Endodermal cell (in vitro differentiated cells): ENCODE measurements around the gene KCNG2. TPM values are rescaled to one million over a fixed set of nuclear protein-coding genes. Genes with fewer than 3 reads are reported as not detected.
A peak's percentile ranks its signal among the peaks of the same experiment; 100 is the strongest.

Source experiments
- DNase-seq: peaks from one replicate; pipeline ENCODE4 v3.0.0-alpha.2; 2017
- H3K27ac ChIP-seq: 2 replicates; pipeline ENCODE4 v1.5.1; 2013; ENCODE audit warnings: mild to moderate bottlenecking, low read depth, low read length, moderate library complexity
- H3K27me3 ChIP-seq: 2 replicates; pipeline ENCODE4 v1.6.1; 2013; ENCODE audit warnings: mild to moderate bottlenecking, low read length, moderate library complexity; ENCODE audit not compliant: insufficient read depth, control insufficient read depth, poor library complexity, severe bottlenecking
- H3K36me3 ChIP-seq: 2 replicates; pipeline ENCODE4 v1.7.0; 2013; ENCODE audit warnings: mild to moderate bottlenecking, low read length, moderate library complexity; ENCODE audit not compliant: control insufficient read depth, insufficient read depth
- H3K4me1 ChIP-seq: one replicate; pipeline ENCODE4 v1.7.0; 2013; ENCODE audit warnings: low read length; ENCODE audit not compliant: control insufficient read depth, insufficient read depth
- H3K4me3 ChIP-seq: 2 replicates; pipeline ENCODE4 v1.5.1; 2013; ENCODE audit warnings: mild to moderate bottlenecking, low read length, moderate library complexity
- H3K9ac ChIP-seq: 2 replicates; pipeline ENCODE4 v1.6.1; 2013; ENCODE audit warnings: mild to moderate bottlenecking, low read length, moderate library complexity; ENCODE audit not compliant: poor library complexity, severe bottlenecking; ENCODE audit errors: extremely low read depth
- H3K9me3 ChIP-seq: 2 replicates; pipeline ENCODE4 v1.6.1; 2013; ENCODE audit warnings: mild to moderate bottlenecking, low read length, moderate library complexity; ENCODE audit not compliant: control insufficient read depth
- H3K27ac Mint-ChIP-seq: 2 replicates; pipeline ENCODE4 v1.8.0; 2020; ENCODE audit warnings: mixed read lengths
- H3K27me3 Mint-ChIP-seq: 2 replicates; pipeline ENCODE4 v1.8.0; 2021; ENCODE audit warnings: mild to moderate bottlenecking, mixed read lengths; ENCODE audit not compliant: insufficient read depth
- H3K36me3 Mint-ChIP-seq: 2 replicates; pipeline ENCODE4 v1.8.0; 2020; ENCODE audit warnings: low read depth, mixed read lengths
- H3K4me1 Mint-ChIP-seq: 2 replicates; pipeline ENCODE4 v1.8.0; 2020; ENCODE audit warnings: mixed read lengths
- H3K4me3 Mint-ChIP-seq: 2 replicates; pipeline ENCODE4 v1.8.0; 2020; ENCODE audit warnings: mild to moderate bottlenecking, moderate library complexity, mixed read lengths
- H3K9me3 Mint-ChIP-seq: 2 replicates; pipeline ENCODE4 v1.8.0; 2020; ENCODE audit warnings: mild to moderate bottlenecking, mixed read lengths
- WGBS, 2 experiments: methylation state at CpG; one replicate each; pipeline versions ENCODE4 v1.1.5 to v1.1.7; 2013; ENCODE audit warnings: missing lambda C conversion rate in 2 of 2, mixed read lengths in 1 of 2; ENCODE audit not compliant: insufficient coverage in 1 of 2, insufficient read length in 1 of 2; 5-methylcytosine and 5-hydroxymethylcytosine counted together
- total RNA-seq, 2 donors: library from RNA; stranded (reverse); fragmentation: NEBNext Ultra II Directional in 1 of 2; extraction: Animal tissue kit (Norgen Biotek cat#: 25700) in 1 of 2; gene quantifications; 2 replicates in 1 of 2; 3 replicates in 1 of 2; pipeline ENCODE4 v1.2.1, GENCODE V29; 2021
- TF ChIP-seq, protein P1 (sequence below): fragments of 200-600 bp; sonication (generic); conservative IDR thresholded peaks from 2 replicates; pipeline ENCODE4 v1.5.0; 2021; ENCODE audit warnings: antibody characterized with exemption, mild to moderate bottlenecking

KCNG2 gene
- total RNA-seq, 2 donors from 2014 or later, result not detected

DNA sequence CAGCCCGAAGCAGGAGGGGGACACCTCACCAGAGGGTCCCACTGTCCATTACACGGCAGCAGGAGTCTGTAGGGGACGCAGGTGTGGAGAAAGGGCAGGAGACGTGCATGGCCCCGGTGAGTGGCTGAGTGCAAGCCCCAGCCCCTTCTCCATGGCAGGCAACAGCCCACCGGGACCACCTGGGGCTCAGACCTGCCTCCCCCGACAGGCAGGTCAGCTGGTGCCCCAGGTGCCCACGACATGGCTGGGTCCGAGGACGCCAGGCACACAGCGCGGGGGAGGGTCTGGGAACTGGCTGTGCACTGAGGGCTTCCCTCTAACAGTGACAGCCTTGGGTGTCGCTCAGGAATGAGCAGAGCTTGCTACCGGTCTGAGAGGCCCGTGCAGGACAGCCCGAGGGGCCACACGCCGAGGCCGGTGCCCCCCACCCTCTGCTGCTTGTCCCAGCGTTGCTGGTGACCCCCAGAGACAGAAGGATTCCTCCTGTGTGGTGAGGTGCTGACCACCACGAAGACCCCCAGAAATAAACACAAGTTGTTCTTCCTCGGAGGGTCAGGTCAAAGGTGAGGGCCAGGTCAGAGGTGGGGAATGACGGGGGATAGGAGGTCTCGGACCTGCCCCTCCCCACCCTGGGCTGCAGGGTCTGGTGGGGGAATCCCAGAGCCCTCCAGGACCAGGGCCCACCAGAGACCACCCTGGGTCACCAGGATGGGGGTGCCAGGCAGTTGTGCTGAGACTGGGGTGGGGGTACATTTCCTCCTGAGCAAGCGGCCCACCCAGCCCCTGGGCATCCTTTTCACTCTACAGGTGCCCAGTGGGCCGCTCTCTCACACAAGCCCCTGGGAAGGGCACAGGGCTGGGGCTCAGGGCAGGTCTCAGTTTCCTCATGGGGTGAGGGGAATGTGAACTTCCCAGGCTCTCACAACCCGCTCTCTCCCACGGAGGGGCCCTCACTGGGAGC is 103.2 kb downstream of the KCNG2 start:
- Mint-ChIP-seq H3K4me3 (no peak overlapping the region), H3K9me3 (peaks cover 35% of the 10 kb centered on the region), H3K27ac (no peak overlapping the region), H3K36me3 (peaks cover 22% of the 10 kb centered on the region), H3K4me1 (no peaks in the 10 kb centered on the region), H3K27me3 (peaks cover 7% of the 10 kb centered on the region)
- Histone ChIP-seq H3K36me3 (peaks cover 9% of the 10 kb centered on the region), H3K27me3 (no peaks in the 10 kb centered on the region), H3K9me3 (peaks cover 28% of the 10 kb centered on the region), H3K27ac (no peak overlapping the region), H3K4me3 (no peak overlapping the region), H3K4me1 (no peaks in the 10 kb centered on the region), H3K9ac (no peak overlapping the region)
- WGBS, 2 experiments, result 93 to 97% methylated on average over 18 to 28 of the region's 28 CpGs
- peak; percentile 31 for DNase-seq
- TF ChIP-seq, protein P1, sequence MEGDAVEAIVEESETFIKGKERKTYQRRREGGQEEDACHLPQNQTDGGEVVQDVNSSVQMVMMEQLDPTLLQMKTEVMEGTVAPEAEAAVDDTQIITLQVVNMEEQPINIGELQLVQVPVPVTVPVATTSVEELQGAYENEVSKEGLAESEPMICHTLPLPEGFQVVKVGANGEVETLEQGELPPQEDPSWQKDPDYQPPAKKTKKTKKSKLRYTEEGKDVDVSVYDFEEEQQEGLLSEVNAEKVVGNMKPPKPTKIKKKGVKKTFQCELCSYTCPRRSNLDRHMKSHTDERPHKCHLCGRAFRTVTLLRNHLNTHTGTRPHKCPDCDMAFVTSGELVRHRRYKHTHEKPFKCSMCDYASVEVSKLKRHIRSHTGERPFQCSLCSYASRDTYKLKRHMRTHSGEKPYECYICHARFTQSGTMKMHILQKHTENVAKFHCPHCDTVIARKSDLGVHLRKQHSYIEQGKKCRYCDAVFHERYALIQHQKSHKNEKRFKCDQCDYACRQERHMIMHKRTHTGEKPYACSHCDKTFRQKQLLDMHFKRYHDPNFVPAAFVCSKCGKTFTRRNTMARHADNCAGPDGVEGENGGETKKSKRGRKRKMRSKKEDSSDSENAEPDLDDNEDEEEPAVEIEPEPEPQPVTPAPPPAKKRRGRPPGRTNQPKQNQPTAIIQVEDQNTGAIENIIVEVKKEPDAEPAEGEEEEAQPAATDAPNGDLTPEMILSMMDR, result no peak

DNA sequence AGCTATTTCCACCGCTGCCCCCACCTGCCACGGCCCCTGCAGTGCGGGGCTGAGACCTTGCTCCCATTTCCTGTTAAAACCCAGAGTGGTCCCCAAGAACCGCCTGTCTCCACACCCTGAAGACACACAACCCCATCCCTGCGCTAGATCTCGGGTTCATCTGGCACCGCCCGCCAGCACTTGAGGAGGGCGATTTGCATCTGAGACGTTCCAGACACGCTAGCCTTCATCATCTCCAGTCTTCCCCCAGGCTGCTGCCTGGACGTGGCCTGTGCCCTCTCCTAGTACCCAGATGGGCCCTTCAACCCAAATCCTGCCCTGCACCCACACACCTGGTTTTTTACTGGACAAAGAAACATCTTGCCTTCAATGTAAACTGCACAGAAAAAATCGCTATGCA is 103.9 kb downstream of the KCNG2 start:
- Mint-ChIP-seq H3K36me3 (peaks cover 24% of the 10 kb centered on the region), H3K9me3 (peaks cover 31% of the 10 kb centered on the region)

GRCh38 chr18:79902075-79902474 is 104.3 kb downstream of the KCNG2 start:
- Histone ChIP-seq H3K9me3 (peaks cover 17% of the 10 kb centered on the region), H3K9ac (no peak overlapping the region), H3K4me3 (no peak overlapping the region), H3K4me1 (no peaks in the 10 kb centered on the region), H3K27ac (no peak overlapping the region), H3K27me3 (no peaks in the 10 kb centered on the region), H3K36me3 (peaks cover 9% of the 10 kb centered on the region)
- TF ChIP-seq, protein P1, result no peak
- H3K27me3 Mint-ChIP-seq, result peaks cover 7% of the 10 kb centered on the region
- 93 to 100% methylated on average over 3 to 8 of the region's 8 CpGs for WGBS, 2 experiments
- H3K4me1 Mint-ChIP-seq, result no peaks in the 10 kb centered on the region
- peaks cover 26% of the 10 kb centered on the region for H3K9me3 Mint-ChIP-seq
- no peak for DNase-seq
- H3K4me3 Mint-ChIP-seq, result no peak overlapping the region
- no peak overlapping the region for H3K27ac Mint-ChIP-seq
- peaks cover 27% of the 10 kb centered on the region for H3K36me3 Mint-ChIP-seq

More for the DNA sequence above, 103.9 kb downstream of the KCNG2 start:
- Histone ChIP-seq H3K36me3 (peaks cover 9% of the 10 kb centered on the region), H3K9me3 (peaks cover 21% of the 10 kb centered on the region), H3K27ac (no peak overlapping the region), H3K9ac (no peak overlapping the region), H3K4me1 (no peaks in the 10 kb centered on the region), H3K4me3 (no peak overlapping the region), H3K27me3 (no peaks in the 10 kb centered on the region)
- no peak for DNase-seq
- WGBS, 2 experiments, result 94 to 100% methylated on average over 2 to 13 of the region's 13 CpGs
- Mint-ChIP-seq H3K4me1 (no peaks in the 10 kb centered on the region), H3K27ac (no peak overlapping the region), H3K27me3 (peaks cover 7% of the 10 kb centered on the region), H3K4me3 (no peak overlapping the region)
- TF ChIP-seq, protein P1, result no peak
